Liver (tissue), 9 donors: ENCODE data around the gene SLC4A3. TPM values are rescaled to one million over a fixed set of nuclear protein-coding genes. Genes with fewer than 3 reads are reported as not detected.

ENCODE experiments used
- DNase-seq: peaks from one replicate; pipeline ENCODE4 v3.0.0-alpha.2; 2017; ENCODE audit warnings: low spot score
- H3K27ac ChIP-seq, 2 donors: one replicate each; pipeline ENCODE4 v1.7.0; 2013; ENCODE audit warnings: inconsistent platforms in 2 of 2, low read length in 2 of 2, control low read depth in 1 of 2, low read depth in 1 of 2, mild to moderate bottlenecking in 1 of 2
- H3K27me3 ChIP-seq, 4 donors: one replicate each; pipeline versions ENCODE4 v1.6.1 to v1.7.0; 2013; ENCODE audit warnings: low read length in 3 of 4, inconsistent platforms in 1 of 4, mild to moderate bottlenecking in 1 of 4, moderate library complexity in 1 of 4; ENCODE audit not compliant: control insufficient read depth in 4 of 4, insufficient read depth in 4 of 4
- H3K36me3 ChIP-seq, 4 donors: one replicate each; pipeline versions ENCODE4 v1.6.1 to v1.7.0; 2013; ENCODE audit warnings: low read length in 3 of 4, mild to moderate bottlenecking in 3 of 4, low read depth in 1 of 4, moderate library complexity in 1 of 4; ENCODE audit not compliant: control insufficient read depth in 4 of 4, insufficient read depth in 3 of 4
- H3K4me1 ChIP-seq, 4 donors: one replicate each; pipeline versions ENCODE4 v1.6.1 to v1.7.0; 2013; ENCODE audit warnings: low read length in 3 of 4, mild to moderate bottlenecking in 3 of 4, moderate library complexity in 1 of 4; ENCODE audit not compliant: control insufficient read depth in 4 of 4, insufficient read depth in 4 of 4
- H3K4me3 ChIP-seq, 3 donors: one replicate each; pipeline versions ENCODE4 v1.6.1 to v1.7.0; 2013; ENCODE audit warnings: low read length in 3 of 3, control low read depth in 1 of 3, low read depth in 1 of 3, mild to moderate bottlenecking in 1 of 3
- H3K9ac ChIP-seq, 2 donors: one replicate each; pipeline ENCODE4 v1.7.0; 2013; ENCODE audit warnings: low read length in 2 of 2, mild to moderate bottlenecking in 2 of 2, moderate library complexity in 2 of 2, control low read depth in 1 of 2, low read depth in 1 of 2
- H3K9me3 ChIP-seq, 4 donors: one replicate each; pipeline versions ENCODE4 v1.6.1 to v1.7.0; 2013; ENCODE audit warnings: low read length in 3 of 4; ENCODE audit not compliant: control insufficient read depth in 4 of 4
- EGR1 ChIP-seq, 2 donors: IDR thresholded peaks; 2 replicates each; pipeline ENCODE4 v1.6.1; 2016 to 2018; ENCODE audit warnings: antibody characterized with exemption in 2 of 2, low read depth in 2 of 2
- FOXA1 ChIP-seq: IDR thresholded peaks from 2 replicates; pipeline ENCODE4 v1.6.1; 2016; ENCODE audit warnings: antibody characterized with exemption
- FOXA2 ChIP-seq: IDR thresholded peaks from 2 replicates; pipeline ENCODE4 v1.6.1; 2016; ENCODE audit warnings: antibody characterized with exemption
- GABPA ChIP-seq, 2 donors: IDR thresholded peaks in 1 of 2; conservative IDR thresholded peaks in 1 of 2; 2 replicates each; pipeline ENCODE4 v1.6.1; 2016; ENCODE audit warnings: antibody characterized with exemption in 2 of 2, mild to moderate bottlenecking in 1 of 2, moderate library complexity in 1 of 2
- HNF4A ChIP-seq, 2 donors: conservative IDR thresholded peaks; 2 replicates each; pipeline ENCODE4 v1.6.1; 2016; ENCODE audit warnings: antibody characterized with exemption in 2 of 2, mild to moderate bottlenecking in 2 of 2
- HNF4G ChIP-seq: IDR thresholded peaks from 2 replicates; pipeline ENCODE4 v1.6.1; 2016; ENCODE audit warnings: antibody characterized with exemption
- JUND ChIP-seq, 2 donors: IDR thresholded peaks; 2 replicates each; pipeline ENCODE4 v1.6.1; 2016; ENCODE audit warnings: antibody characterized with exemption in 2 of 2
- NR2F2 ChIP-seq: IDR thresholded peaks from 2 replicates; pipeline ENCODE4 v1.6.1; 2016; ENCODE audit warnings: antibody characterized with exemption
- RAD21 ChIP-seq, 2 donors: IDR thresholded peaks; 2 replicates each; pipeline ENCODE4 v1.6.1; 2016; ENCODE audit warnings: antibody characterized with exemption in 2 of 2, mild to moderate bottlenecking in 2 of 2
- RXRA ChIP-seq, 2 donors: IDR thresholded peaks; 2 replicates each; pipeline ENCODE4 v1.6.1; 2017 to 2018; ENCODE audit warnings: antibody characterized with exemption in 2 of 2, mild to moderate bottlenecking in 1 of 2
- SP1 ChIP-seq: IDR thresholded peaks from 2 replicates; pipeline ENCODE4 v1.6.1; 2018; ENCODE audit warnings: antibody characterized with exemption, mild to moderate bottlenecking
- TAF1 ChIP-seq: conservative IDR thresholded peaks from 2 replicates; pipeline ENCODE4 v1.6.1; 2016; ENCODE audit warnings: antibody characterized with exemption, mild to moderate bottlenecking
- YY1 ChIP-seq: IDR thresholded peaks from 2 replicates; pipeline ENCODE4 v1.6.1; 2016; ENCODE audit warnings: antibody characterized with exemption, mild to moderate bottlenecking
- WGBS: extraction: QIAGEN DNeasy Blood & Tissue Kit; methylation state at CpG from one replicate; pipeline ENCODE4 v1.1.7; 2013; 5-methylcytosine and 5-hydroxymethylcytosine counted together
- polyA plus RNA-seq, 2 donors: library from polyadenylated mRNA; stranded (reverse) in 1 of 2; unstranded in 1 of 2; fragments of 200-250 nt in 1 of 2; fragments of >200 nt in 1 of 2; fragmentation: Nextera tagmentation in 1 of 2; extraction: Ambion mirVana in 1 of 2; gene quantifications; one replicate each; pipeline versions ENCODE4 v1.2.1 to v1.2.3, GENCODE V29; 2013 to 2015
- total RNA-seq, 2 donors: library from RNA; depleted of rRNA; stranded (reverse); fragments of >200 nt; gene quantifications; one replicate each; pipeline ENCODE4 v1.2.3, GENCODE V29; 2014
- TF ChIP-seq, protein P1 (sequence below): IDR thresholded peaks from 2 replicates; pipeline ENCODE4 v1.6.1; 2016; ENCODE audit warnings: antibody characterized with exemption
- TF ChIP-seq, protein P2 (sequence below): IDR thresholded peaks from 2 replicates; pipeline ENCODE4 v1.6.1; 2016; ENCODE audit warnings: antibody characterized with exemption
- TF ChIP-seq, protein P3 (sequence below): IDR thresholded peaks from 2 replicates; pipeline ENCODE4 v1.6.1; 2016; ENCODE audit warnings: antibody characterized with exemption, mild to moderate bottlenecking
- TF ChIP-seq, protein P4 (sequence below): fragments of 150-350 bp; IDR thresholded peaks from 2 replicates; pipeline ENCODE4 v1.5.1; 2017; ENCODE audit warnings: improper control_type of control experiment, low read depth, low read length; ENCODE audit not compliant: missing input control
- TF ChIP-seq, protein P5 (sequence below): IDR thresholded peaks from 2 replicates; pipeline ENCODE4 v1.6.1; 2016; ENCODE audit warnings: antibody characterized with exemption
- donor health status: healthy.
- donor health status: healthy.
- donor health status: healthy.
- donor health status: healthy.
- donor health status: healthy.

SLC4A3 gene
- total and polyA plus RNA-seq, 4 donors: 0.08 to 0.19 (median 0.08) TPM

DNA sequence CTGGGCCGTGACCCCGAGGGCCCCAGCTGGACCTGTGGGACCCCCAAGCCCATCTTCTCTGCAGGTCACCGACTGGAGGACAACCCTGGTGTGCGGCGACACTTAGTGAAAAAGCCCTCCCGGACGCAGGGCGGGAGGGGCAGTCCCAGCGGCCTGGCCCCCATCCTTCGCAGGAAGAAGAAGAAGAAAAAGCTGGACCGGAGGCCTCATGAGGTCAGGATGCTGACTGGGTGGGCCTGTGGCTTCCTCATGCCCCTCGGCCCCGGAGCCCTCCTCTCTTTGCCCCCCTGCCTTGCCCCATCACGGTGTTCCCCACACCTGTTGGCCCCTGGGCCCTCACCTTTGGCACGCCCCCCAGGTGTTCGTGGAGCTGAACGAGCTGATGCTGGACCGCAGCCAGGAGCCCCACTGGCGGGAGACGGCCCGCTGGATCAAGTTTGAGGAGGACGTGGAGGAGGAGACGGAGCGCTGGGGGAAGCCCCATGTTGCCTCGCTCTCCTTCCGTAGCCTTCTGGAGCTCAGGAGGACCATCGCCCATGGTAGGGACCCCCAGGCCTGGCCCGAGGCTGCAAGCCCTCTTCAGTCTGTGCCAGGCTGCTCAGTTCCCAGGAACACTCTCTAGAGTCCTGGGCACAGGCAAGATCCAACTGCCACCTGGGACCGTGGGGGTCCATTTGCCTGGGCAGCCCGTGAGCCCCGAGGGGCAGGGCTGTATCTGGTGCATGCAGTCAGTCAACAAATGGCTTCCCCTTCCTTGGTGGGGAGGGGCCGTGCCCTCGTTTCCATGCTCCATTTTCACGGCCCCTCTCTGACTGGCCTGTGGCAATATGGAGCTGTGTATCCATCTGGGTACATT, 4.7 kb downstream of the SLC4A3 start:
- WGBS: 87% methylated on average over 34 of the region's 34 CpGs
- no peaks in the 10 kb centered on the region for H3K36me3 ChIP-seq
- no peaks in the 10 kb centered on the region for H3K27me3 ChIP-seq
- DNase-seq: no peak
- H3K4me1 ChIP-seq: peaks cover 0 to 5% (median 2%) of the 10 kb centered on the region in 4 donors
- no peak for TF ChIP-seq EGR1 (IDR thresholded peaks at IDR 0.05; ENCODE audit: low read depth in 2 of 2)
- TF ChIP-seq GABPA (IDR thresholded peaks at IDR 0.05 in 1 of 2, conservative IDR thresholded peaks at IDR 0.05 in 1 of 2): no peak
- TF ChIP-seq RAD21 (IDR thresholded peaks at IDR 0.05): no peak
- TF ChIP-seq, protein P1, sequence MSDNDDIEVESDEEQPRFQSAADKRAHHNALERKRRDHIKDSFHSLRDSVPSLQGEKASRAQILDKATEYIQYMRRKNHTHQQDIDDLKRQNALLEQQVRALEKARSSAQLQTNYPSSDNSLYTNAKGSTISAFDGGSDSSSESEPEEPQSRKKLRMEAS: no peak
- TF ChIP-seq HNF4A (conservative IDR thresholded peaks at IDR 0.05): no peak
- TF ChIP-seq YY1: no peak
- no peak for TF ChIP-seq SP1
- no peak for TF ChIP-seq JUND (IDR thresholded peaks at IDR 0.05)
- TF ChIP-seq, protein P2, sequence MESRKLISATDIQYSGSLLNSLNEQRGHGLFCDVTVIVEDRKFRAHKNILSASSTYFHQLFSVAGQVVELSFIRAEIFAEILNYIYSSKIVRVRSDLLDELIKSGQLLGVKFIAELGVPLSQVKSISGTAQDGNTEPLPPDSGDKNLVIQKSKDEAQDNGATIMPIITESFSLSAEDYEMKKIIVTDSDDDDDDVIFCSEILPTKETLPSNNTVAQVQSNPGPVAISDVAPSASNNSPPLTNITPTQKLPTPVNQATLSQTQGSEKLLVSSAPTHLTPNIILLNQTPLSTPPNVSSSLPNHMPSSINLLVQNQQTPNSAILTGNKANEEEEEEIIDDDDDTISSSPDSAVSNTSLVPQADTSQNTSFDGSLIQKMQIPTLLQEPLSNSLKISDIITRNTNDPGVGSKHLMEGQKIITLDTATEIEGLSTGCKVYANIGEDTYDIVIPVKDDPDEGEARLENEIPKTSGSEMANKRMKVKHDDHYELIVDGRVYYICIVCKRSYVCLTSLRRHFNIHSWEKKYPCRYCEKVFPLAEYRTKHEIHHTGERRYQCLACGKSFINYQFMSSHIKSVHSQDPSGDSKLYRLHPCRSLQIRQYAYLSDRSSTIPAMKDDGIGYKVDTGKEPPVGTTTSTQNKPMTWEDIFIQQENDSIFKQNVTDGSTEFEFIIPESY: no peak
- no peak for TF ChIP-seq FOXA2
- TF ChIP-seq NR2F2: no peak
- TF ChIP-seq, protein P3, sequence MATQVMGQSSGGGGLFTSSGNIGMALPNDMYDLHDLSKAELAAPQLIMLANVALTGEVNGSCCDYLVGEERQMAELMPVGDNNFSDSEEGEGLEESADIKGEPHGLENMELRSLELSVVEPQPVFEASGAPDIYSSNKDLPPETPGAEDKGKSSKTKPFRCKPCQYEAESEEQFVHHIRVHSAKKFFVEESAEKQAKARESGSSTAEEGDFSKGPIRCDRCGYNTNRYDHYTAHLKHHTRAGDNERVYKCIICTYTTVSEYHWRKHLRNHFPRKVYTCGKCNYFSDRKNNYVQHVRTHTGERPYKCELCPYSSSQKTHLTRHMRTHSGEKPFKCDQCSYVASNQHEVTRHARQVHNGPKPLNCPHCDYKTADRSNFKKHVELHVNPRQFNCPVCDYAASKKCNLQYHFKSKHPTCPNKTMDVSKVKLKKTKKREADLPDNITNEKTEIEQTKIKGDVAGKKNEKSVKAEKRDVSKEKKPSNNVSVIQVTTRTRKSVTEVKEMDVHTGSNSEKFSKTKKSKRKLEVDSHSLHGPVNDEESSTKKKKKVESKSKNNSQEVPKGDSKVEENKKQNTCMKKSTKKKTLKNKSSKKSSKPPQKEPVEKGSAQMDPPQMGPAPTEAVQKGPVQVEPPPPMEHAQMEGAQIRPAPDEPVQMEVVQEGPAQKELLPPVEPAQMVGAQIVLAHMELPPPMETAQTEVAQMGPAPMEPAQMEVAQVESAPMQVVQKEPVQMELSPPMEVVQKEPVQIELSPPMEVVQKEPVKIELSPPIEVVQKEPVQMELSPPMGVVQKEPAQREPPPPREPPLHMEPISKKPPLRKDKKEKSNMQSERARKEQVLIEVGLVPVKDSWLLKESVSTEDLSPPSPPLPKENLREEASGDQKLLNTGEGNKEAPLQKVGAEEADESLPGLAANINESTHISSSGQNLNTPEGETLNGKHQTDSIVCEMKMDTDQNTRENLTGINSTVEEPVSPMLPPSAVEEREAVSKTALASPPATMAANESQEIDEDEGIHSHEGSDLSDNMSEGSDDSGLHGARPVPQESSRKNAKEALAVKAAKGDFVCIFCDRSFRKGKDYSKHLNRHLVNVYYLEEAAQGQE: no peak
- no peak for TF ChIP-seq TAF1
- TF ChIP-seq RXRA (IDR thresholded peaks at IDR 0.05): no peak
- no peak for TF ChIP-seq HNF4G
- TF ChIP-seq, protein P4, sequence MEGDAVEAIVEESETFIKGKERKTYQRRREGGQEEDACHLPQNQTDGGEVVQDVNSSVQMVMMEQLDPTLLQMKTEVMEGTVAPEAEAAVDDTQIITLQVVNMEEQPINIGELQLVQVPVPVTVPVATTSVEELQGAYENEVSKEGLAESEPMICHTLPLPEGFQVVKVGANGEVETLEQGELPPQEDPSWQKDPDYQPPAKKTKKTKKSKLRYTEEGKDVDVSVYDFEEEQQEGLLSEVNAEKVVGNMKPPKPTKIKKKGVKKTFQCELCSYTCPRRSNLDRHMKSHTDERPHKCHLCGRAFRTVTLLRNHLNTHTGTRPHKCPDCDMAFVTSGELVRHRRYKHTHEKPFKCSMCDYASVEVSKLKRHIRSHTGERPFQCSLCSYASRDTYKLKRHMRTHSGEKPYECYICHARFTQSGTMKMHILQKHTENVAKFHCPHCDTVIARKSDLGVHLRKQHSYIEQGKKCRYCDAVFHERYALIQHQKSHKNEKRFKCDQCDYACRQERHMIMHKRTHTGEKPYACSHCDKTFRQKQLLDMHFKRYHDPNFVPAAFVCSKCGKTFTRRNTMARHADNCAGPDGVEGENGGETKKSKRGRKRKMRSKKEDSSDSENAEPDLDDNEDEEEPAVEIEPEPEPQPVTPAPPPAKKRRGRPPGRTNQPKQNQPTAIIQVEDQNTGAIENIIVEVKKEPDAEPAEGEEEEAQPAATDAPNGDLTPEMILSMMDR: no peak
- TF ChIP-seq, protein P5, sequence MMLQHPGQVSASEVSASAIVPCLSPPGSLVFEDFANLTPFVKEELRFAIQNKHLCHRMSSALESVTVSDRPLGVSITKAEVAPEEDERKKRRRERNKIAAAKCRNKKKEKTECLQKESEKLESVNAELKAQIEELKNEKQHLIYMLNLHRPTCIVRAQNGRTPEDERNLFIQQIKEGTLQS: no peak
- no peak for TF ChIP-seq FOXA1
- H3K4me3 ChIP-seq: no peak overlapping the region
- H3K27ac ChIP-seq: no peak overlapping the region
- no peak overlapping the region for H3K9ac ChIP-seq
- no peaks in the 10 kb centered on the region for H3K9me3 ChIP-seq
